Measurements from ENCODE around the gene CREB1. TPM values are rescaled to one million over a fixed set of nuclear protein-coding genes. Genes with fewer than 3 reads are reported as not detected.
A peak's percentile ranks its signal among the peaks of the same experiment; 100 is the strongest.

The CREB1 gene
- total RNA-seq (10 to 100 TPM; 54.2 to 79.6 TPM), polyA plus RNA-seq (10 to 100 TPM in 1 of 2 donors, 1 to 10 TPM in 1; 5.4 to 16.0 TPM)
- long read RNA-seq, donor 1, full-length matches to known transcripts: 16 of 52 reads
- long read RNA-seq, donor 1, partial matches to known transcripts: 36 of 52 reads
- long read RNA-seq, donor 1, other reads (novel, unspliced or antisense): 0 of 52 reads
- long read RNA-seq, donor 2, partial matches to known transcripts: 0 of 2 reads
- long read RNA-seq, donor 2, other reads (novel, unspliced or antisense): 0 of 2 reads
- long read RNA-seq, donor 3, full-length matches to known transcripts: 3 of 16 reads
- long read RNA-seq, donor 3, partial matches to known transcripts: 13 of 16 reads
- long read RNA-seq, donor 3, other reads (novel, unspliced or antisense): 0 of 16 reads
- long read RNA-seq, donor 4, full-length matches to known transcripts: 5 of 10 reads
- long read RNA-seq, donor 4, partial matches to known transcripts: 5 of 10 reads
- long read RNA-seq, donor 4, other reads (novel, unspliced or antisense): 0 of 10 reads
- long read RNA-seq, donor 5, full-length matches to known transcripts: 17 of 44 reads
- long read RNA-seq, donor 5, partial matches to known transcripts: 27 of 44 reads
- long read RNA-seq, donor 5, other reads (novel, unspliced or antisense): 0 of 44 reads

DNA sequence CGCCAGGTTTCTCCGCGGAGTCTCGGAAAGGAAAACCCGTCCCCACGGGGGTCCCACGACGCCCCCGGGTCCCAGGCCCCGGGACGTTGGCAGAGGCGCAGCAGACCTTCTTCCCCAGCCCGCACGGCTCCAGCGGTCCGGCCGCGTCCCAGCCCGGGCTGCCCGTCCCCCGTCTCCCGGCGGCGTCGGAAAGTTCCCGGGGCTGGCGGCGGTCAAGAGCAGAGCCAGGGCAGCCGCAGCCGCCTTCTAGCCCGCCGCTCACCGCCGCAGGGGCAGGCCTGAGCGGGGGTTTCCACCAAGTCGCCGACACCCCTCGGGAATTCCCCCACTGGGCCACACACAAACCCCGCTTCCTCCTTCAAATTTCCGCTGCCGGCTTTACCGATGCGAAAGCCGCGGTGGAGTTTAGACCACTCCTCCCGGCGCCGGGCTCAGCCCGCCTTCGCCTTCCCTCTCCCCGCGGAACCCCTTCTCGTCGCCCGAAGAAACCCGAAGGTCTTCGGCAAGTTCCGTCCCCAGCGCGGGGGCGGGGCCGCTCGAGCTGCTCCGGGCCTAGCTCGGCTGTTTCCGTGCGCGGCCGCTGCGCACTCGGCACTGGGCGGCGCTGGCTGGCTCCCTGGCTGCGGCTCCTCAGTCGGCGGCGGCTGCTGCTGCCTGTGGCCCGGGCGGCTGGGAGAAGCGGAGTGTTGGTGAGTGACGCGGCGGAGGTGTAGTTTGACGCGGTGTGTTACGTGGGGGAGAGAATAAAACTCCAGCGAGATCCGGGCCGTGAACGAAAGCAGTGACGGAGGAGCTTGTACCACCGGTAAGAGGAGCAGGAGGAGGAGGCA, at the start of gene CREB1:
Gene CREB1 (plus strand): TSS at position 633 of the 830 bp plus-strand sequence. CDS start 25,674 bp downstream, outside the sequence.
- WGBS, 2 donors: 0% methylated on average over 72 to 92 of the region's 92 CpGs

DNA sequence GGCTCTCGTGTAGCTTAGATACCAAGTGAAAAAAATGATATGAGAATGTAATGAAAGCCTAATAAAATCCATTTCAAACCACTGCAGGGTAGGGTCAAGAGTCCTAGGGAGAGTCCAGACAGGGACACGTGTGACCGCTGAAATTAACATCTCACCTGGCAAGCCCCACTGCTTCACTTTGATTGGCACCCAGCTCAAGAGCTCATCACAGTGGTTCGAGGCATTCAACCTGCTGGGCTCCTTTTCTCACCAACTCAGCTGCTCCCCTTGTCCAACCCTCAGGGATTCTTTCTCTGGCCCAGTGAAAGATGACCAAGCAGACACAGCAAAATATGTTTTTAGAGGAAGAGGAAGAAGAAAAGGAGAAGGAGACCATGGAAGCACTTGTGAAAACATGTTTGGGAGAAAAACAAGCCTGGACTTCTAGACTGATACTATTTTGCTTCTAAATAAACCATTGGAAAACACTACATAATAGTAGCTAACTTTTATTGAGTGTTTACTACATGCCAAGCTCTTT, 49.2 kb upstream of the CREB1 start:
- Histone ChIP-seq H3K4me1 (ENCODE audit: control insufficient read depth in 5 of 5, insufficient read depth in 5 of 5, low read length in 5 of 5) (peaks cover 0 to 12% (median 0%) of the 10 kb centered on the region in 5 donors), H3K9ac (ENCODE audit: insufficient read depth in 1 of 2, low read length in 2 of 2) (no peak overlapping the region), H3K9me3 (ENCODE audit: control insufficient read depth in 4 of 4, insufficient read depth in 3 of 4, low read length in 3 of 4) (no peaks in the 10 kb centered on the region), H3K27me3 (ENCODE audit: control insufficient read depth in 3 of 3, insufficient read depth in 3 of 3, low read length in 2 of 3) (no peaks in the 10 kb centered on the region), H3K27ac (ENCODE audit: low read depth in 1 of 2, low read length in 1 of 2) (no peak overlapping the region), H3K4me3 (no peak overlapping the region), H3K36me3 (ENCODE audit: control insufficient read depth in 4 of 4, insufficient read depth in 4 of 4, low read length in 4 of 4) (no peaks in the 10 kb centered on the region)
- DNase-seq (no peak), ATAC-seq (ENCODE audit: insufficient read depth, low FRiP score) (no peak)
- TF ChIP-seq, protein P1, sequence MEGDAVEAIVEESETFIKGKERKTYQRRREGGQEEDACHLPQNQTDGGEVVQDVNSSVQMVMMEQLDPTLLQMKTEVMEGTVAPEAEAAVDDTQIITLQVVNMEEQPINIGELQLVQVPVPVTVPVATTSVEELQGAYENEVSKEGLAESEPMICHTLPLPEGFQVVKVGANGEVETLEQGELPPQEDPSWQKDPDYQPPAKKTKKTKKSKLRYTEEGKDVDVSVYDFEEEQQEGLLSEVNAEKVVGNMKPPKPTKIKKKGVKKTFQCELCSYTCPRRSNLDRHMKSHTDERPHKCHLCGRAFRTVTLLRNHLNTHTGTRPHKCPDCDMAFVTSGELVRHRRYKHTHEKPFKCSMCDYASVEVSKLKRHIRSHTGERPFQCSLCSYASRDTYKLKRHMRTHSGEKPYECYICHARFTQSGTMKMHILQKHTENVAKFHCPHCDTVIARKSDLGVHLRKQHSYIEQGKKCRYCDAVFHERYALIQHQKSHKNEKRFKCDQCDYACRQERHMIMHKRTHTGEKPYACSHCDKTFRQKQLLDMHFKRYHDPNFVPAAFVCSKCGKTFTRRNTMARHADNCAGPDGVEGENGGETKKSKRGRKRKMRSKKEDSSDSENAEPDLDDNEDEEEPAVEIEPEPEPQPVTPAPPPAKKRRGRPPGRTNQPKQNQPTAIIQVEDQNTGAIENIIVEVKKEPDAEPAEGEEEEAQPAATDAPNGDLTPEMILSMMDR (IDR thresholded peaks at IDR 0.05; ENCODE audit: control extremely low read depth, extremely low read depth): no peak
- 79 to 81% methylated on average over 4 of the region's 4 CpGs for WGBS, 2 donors

More for the DNA sequence above, at the start of gene CREB1:
- no peaks in the 10 kb centered on the region for H3K36me3 ChIP-seq (ENCODE audit: control insufficient read depth in 4 of 4, insufficient read depth in 4 of 4, low read length in 4 of 4)
- H3K27me3 ChIP-seq (ENCODE audit: control insufficient read depth in 3 of 3, insufficient read depth in 3 of 3, low read length in 2 of 3): no peaks in the 10 kb centered on the region
- peak within 1 kb of the TSS; percentile 98 to 99 for H3K27ac ChIP-seq (ENCODE audit: low read depth in 1 of 2, low read length in 1 of 2)
- TF ChIP-seq, protein P1 (IDR thresholded peaks at IDR 0.05; ENCODE audit: control extremely low read depth, extremely low read depth): peak; percentile 0
- H3K9me3 ChIP-seq (ENCODE audit: control insufficient read depth in 4 of 4, insufficient read depth in 3 of 4, low read length in 3 of 4): no peaks in the 10 kb centered on the region
- ATAC-seq (ENCODE audit: insufficient read depth, low FRiP score): peak; percentile 96
- DNase-seq: peak; percentile 99
- peaks cover 0 to 28% (median 10%) of the 10 kb centered on the region in 5 donors for H3K4me1 ChIP-seq (ENCODE audit: control insufficient read depth in 5 of 5, insufficient read depth in 5 of 5, low read length in 5 of 5)
- peak within 1 kb of the TSS; percentile 83 for H3K4me3 ChIP-seq
- peak within 1 kb of the TSS; percentile 82 to 98 for H3K9ac ChIP-seq (ENCODE audit: insufficient read depth in 1 of 2, low read length in 2 of 2)

DNA sequence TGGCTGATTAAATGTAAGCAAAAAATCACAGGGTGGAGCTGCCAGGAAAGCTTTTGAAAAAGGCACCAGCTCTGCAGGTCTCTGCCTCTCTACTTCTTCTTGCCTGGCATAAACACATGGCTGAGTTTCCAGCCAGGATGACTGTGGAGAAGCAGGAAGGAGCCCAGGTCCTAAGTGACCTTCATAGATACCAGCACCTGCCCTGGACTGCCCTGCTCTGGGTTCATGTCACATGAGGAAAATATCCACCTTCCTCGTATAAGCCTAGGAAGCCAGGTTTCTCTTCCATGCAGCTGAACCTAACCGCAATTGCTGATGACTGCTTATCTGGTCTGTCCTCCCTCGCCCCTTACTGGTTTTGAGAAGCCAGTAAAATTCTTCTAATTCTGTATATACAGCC, 47.8 kb upstream of the CREB1 start:
- Histone ChIP-seq H3K27me3 (ENCODE audit: control insufficient read depth in 3 of 3, insufficient read depth in 3 of 3, low read length in 2 of 3) (no peaks in the 10 kb centered on the region), H3K27ac (ENCODE audit: low read depth in 1 of 2, low read length in 1 of 2) (peak overlapping the region in 1 of 2 donors; percentile 82), H3K9me3 (ENCODE audit: control insufficient read depth in 4 of 4, insufficient read depth in 3 of 4, low read length in 3 of 4) (no peaks in the 10 kb centered on the region), H3K4me1 (ENCODE audit: control insufficient read depth in 5 of 5, insufficient read depth in 5 of 5, low read length in 5 of 5) (peaks cover 0 to 12% (median 0%) of the 10 kb centered on the region in 5 donors), H3K9ac (ENCODE audit: insufficient read depth in 1 of 2, low read length in 2 of 2) (no peak overlapping the region), H3K4me3 (no peak overlapping the region), H3K36me3 (ENCODE audit: control insufficient read depth in 4 of 4, insufficient read depth in 4 of 4, low read length in 4 of 4) (no peaks in the 10 kb centered on the region)
- DNase-seq (no peak), ATAC-seq (ENCODE audit: insufficient read depth, low FRiP score) (no peak)
- WGBS, 2 donors: 76 to 81% methylated on average over 3 of the region's 3 CpGs
- TF ChIP-seq, protein P1 (IDR thresholded peaks at IDR 0.05; ENCODE audit: control extremely low read depth, extremely low read depth): no peak
